Measurements from ENCODE around the gene ARHGEF25.

DNA sequence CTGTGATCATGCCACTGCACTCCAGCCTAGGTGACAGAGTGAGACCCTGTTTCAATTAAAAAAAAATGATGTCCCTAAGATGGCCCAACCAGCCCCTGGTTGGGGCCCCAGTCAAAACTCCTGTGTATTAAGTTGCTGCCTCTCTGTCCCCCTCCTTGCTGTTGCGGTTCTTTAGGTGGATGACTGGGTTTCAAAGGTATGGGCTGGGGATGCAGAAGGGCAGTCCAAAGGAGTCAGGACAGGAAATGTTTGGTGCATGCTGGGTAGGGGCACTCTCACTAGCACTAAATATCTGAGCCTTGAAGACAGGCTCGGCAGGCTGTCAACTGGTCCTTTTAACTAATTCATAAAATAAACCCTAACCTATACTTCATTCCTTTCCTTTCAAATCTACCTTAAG, 32.2 kb upstream of the ARHGEF25 start:
- TF ChIP-seq, protein P1, sequence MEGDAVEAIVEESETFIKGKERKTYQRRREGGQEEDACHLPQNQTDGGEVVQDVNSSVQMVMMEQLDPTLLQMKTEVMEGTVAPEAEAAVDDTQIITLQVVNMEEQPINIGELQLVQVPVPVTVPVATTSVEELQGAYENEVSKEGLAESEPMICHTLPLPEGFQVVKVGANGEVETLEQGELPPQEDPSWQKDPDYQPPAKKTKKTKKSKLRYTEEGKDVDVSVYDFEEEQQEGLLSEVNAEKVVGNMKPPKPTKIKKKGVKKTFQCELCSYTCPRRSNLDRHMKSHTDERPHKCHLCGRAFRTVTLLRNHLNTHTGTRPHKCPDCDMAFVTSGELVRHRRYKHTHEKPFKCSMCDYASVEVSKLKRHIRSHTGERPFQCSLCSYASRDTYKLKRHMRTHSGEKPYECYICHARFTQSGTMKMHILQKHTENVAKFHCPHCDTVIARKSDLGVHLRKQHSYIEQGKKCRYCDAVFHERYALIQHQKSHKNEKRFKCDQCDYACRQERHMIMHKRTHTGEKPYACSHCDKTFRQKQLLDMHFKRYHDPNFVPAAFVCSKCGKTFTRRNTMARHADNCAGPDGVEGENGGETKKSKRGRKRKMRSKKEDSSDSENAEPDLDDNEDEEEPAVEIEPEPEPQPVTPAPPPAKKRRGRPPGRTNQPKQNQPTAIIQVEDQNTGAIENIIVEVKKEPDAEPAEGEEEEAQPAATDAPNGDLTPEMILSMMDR (IDR thresholded peaks at IDR 0.05): no peak
- TF ChIP-seq POLR2A (IDR thresholded peaks at IDR 0.05): no peak
